ENCODE results near the gene BACE1-AS. TPM values are rescaled to one million over a fixed set of nuclear protein-coding genes. Genes with fewer than 3 reads are reported as not detected.
"Not testable (repeated sequence)": the region's sequence is repeated elsewhere in the genome, so short reads cannot be mapped to it uniquely, and the experiment has no call there.

BACE1-AS gene
- total RNA-seq, 1 donor from 2014 or later, result 10.3 TPM

DNA sequence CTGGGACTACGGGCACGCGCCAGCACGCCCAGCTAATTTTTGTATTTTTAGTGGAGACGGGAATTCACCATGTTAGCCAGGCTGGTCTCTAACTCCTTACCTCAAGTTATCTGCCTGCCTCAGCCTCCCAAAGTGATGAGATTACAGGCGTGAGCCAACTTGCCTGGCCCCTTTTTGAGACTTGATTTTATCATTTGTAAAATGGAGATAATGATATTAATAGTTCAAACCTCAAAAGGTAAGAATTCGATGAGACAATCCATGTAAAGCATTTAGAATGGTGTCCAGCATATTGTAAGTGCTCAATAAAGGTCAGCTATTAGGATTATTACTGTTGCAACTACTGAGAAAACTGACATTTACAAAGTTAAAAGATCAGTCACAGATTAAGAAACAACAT lies 27.6 kb downstream of the BACE1-AS start:
- no peak overlapping the region for H3K9ac ChIP-seq
- H3K4me2 ChIP-seq, result no peak overlapping the region
- Mint-ChIP-seq H3K36me3 (peaks cover 1% of the 10 kb centered on the region), H3K9me3 (no peaks in the 10 kb centered on the region), H3K4me1 (peaks cover 17% of the 10 kb centered on the region), H3K4me3 (no peak overlapping the region), H3K27ac (no peak overlapping the region), H3K27me3 (ENCODE audit: insufficient read depth, low read depth) (peaks cover 2% of the 10 kb centered on the region)
- no peaks in the 10 kb centered on the region for H3F3A ChIP-seq (ENCODE audit: low read depth)
- H3K9me3 ChIP-seq (ENCODE audit: low read depth), result no peaks in the 10 kb centered on the region
- no peak for TF ChIP-seq EZH2 (IDR thresholded peaks at IDR 0.05)
- TF ChIP-seq EZH2phosphoT487 (IDR thresholded peaks at IDR 0.05), result no peak
- TF ChIP-seq, protein P1, sequence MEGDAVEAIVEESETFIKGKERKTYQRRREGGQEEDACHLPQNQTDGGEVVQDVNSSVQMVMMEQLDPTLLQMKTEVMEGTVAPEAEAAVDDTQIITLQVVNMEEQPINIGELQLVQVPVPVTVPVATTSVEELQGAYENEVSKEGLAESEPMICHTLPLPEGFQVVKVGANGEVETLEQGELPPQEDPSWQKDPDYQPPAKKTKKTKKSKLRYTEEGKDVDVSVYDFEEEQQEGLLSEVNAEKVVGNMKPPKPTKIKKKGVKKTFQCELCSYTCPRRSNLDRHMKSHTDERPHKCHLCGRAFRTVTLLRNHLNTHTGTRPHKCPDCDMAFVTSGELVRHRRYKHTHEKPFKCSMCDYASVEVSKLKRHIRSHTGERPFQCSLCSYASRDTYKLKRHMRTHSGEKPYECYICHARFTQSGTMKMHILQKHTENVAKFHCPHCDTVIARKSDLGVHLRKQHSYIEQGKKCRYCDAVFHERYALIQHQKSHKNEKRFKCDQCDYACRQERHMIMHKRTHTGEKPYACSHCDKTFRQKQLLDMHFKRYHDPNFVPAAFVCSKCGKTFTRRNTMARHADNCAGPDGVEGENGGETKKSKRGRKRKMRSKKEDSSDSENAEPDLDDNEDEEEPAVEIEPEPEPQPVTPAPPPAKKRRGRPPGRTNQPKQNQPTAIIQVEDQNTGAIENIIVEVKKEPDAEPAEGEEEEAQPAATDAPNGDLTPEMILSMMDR (IDR thresholded peaks at IDR 0.05), result no peak
- no peak for DNase-seq (ENCODE audit: low spot score)
- H3K36me3 ChIP-seq, result no peaks in the 10 kb centered on the region
- no peak overlapping the region for H3K4me3 ChIP-seq
- no peak overlapping the region for H3K27ac ChIP-seq
- H4K20me1 ChIP-seq (ENCODE audit: low read depth), result no peaks in the 10 kb centered on the region
- no peaks in the 10 kb centered on the region for H3K27me3 ChIP-seq
- H3K4me1 ChIP-seq, result peaks cover 18% of the 10 kb centered on the region
- H2AFZ ChIP-seq (replicated peaks), result no peak overlapping the region
- H3K79me2 ChIP-seq (ENCODE audit: low read depth), result no peaks in the 10 kb centered on the region

DNA sequence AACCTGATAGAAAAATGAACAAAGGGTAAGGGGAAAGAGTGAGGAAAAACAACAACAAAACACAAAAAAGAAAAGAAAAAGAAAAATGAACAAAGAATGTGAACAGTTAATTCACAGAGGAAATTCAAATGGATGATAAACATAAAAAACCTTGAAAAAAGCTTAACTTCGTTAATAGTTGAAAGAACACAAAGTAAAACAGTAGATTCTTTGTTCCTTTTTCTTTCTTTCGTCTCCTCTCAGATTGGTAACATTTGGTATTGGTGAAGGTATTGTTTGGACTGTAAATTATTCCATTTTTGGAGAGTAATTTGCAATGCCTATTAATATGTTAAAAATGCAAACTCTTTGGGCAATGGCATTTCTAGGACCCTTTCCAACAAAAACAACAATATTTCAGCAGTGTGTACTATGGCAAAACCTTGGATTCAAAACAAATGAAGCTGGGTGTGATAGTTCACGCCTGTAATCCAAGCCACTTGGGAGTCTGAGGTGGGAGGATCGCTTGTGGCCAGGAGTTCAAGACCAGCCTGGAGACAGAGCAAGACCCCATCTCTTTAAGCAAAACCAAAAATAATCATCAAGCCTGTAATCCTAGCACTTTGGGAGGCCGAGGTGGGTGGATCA lies 28.2 kb downstream of the BACE1-AS start:
- Histone ChIP-seq H3F3A (ENCODE audit: low read depth) (no peaks in the 10 kb centered on the region), H3K4me2 (no peak overlapping the region), H3K27me3 (no peaks in the 10 kb centered on the region), H2AFZ (replicated peaks) (no peak overlapping the region), H3K4me1 (peaks cover 18% of the 10 kb centered on the region), H3K27ac (no peak overlapping the region), H3K4me3 (no peak overlapping the region), H3K9me3 (ENCODE audit: low read depth) (no peaks in the 10 kb centered on the region), H4K20me1 (ENCODE audit: low read depth) (no peaks in the 10 kb centered on the region), H3K36me3 (no peaks in the 10 kb centered on the region), H3K79me2 (ENCODE audit: low read depth) (no peaks in the 10 kb centered on the region), H3K9ac (no peak overlapping the region)
- TF ChIP-seq EZH2phosphoT487 (IDR thresholded peaks at IDR 0.05), result no peak
- TF ChIP-seq, protein P1 (IDR thresholded peaks at IDR 0.05), result no peak
- no peak for TF ChIP-seq EZH2 (IDR thresholded peaks at IDR 0.05)
- no peak overlapping the region for H3K27ac Mint-ChIP-seq
- DNase-seq (ENCODE audit: low spot score), result no peak
- H3K27me3 Mint-ChIP-seq (ENCODE audit: insufficient read depth, low read depth), result peaks cover 2% of the 10 kb centered on the region
- peaks cover 16% of the 10 kb centered on the region for H3K4me1 Mint-ChIP-seq
- no peak overlapping the region for H3K4me3 Mint-ChIP-seq
- no peaks in the 10 kb centered on the region for H3K9me3 Mint-ChIP-seq
- H3K36me3 Mint-ChIP-seq, result peaks cover 1% of the 10 kb centered on the region

DNA sequence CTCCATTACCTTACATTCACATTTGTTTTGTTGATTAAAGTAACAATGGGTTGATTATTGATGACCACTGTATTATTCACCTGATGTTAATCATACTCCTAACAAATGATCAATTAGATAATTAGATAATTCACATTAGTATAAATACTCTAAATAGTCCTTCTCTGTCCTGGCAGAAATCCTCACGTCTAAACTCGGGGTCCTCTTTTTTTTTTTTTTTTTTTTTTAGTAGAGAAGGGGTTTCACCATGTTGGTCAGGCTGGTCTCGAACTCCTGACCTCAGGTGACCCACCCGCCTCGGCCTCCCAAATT lies 36.1 kb downstream of the BACE1-AS start:
- not testable (repeated sequence) for H3K9ac ChIP-seq; H3F3A ChIP-seq (ENCODE audit: low read depth); H3K4me3 Mint-ChIP-seq; H3K4me1 Mint-ChIP-seq; H3K4me1 ChIP-seq; H3K27ac Mint-ChIP-seq; H3K36me3 Mint-ChIP-seq; H3K9me3 Mint-ChIP-seq; H2AFZ ChIP-seq (replicated peaks); H3K27ac ChIP-seq; H3K9me3 ChIP-seq (ENCODE audit: low read depth); H3K27me3 ChIP-seq; H3K27me3 Mint-ChIP-seq (ENCODE audit: insufficient read depth, low read depth); H3K36me3 ChIP-seq; DNase-seq (ENCODE audit: low spot score); H3K79me2 ChIP-seq (ENCODE audit: low read depth)
- Histone ChIP-seq H3K4me2 (peak overlapping the region; percentile 92), H4K20me1 (ENCODE audit: low read depth) (peaks cover 14% of the 10 kb centered on the region), H3K4me3 (peak overlapping the region; percentile 92)

DNA sequence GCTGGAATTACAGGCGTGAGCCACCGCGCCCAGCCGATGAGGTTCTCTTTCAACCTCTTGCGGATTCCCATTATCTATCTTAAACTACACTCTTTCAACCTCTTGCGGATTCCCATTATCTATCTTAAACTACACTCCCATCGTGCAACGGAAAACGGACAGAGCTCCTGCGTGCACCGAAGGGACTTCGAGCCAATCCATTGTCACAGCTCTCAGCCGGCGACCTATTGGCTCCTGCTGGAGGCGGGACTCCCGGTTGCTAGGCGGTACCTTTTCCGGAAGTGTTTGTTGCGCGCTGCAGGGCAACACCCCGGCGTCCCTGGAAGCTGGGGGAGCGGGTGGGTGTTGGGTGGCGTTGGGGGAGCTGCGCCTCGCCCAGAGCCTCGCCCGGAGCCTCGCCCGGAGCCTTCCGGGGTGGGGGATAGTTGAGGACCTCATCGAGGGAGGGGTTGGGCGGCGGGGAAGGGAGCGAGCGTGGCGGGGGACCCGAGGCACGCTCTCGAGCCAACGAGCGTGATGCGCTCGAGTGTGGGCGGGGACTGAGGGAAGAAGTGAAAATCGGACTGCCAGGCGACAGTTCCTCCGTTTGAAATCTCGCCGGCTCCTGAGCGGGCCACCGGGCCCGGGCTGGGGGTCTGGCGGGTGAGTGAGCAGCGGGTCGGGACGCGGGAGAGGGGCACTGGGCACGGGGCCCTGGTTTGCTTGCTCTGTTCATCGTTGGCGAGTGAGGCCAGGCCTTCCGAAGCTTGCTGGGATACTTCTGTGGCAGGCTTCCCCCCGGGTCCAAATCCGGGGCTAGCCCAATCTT lies 36.6 kb downstream of the BACE1-AS start, which contains the start of gene CEP164:
TSS of gene CEP164 (plus strand) at position 288 of the 808 bp plus-strand sequence. CDS start 10,733 bp downstream, outside the sequence.
- DNase-seq (ENCODE audit: low spot score), result peak; percentile 97
- Histone ChIP-seq H3K4me3 (peak within 1 kb of the TSS; percentile 92), H3K4me1 (no peaks in the 10 kb centered on the region), H4K20me1 (ENCODE audit: low read depth) (peaks cover 14% of the 10 kb centered on the region), H3K79me2 (ENCODE audit: low read depth) (peaks cover 10% of the 10 kb centered on the region), H3F3A (ENCODE audit: low read depth) (peaks cover 8% of the 10 kb centered on the region), H3K27ac (no peak within 1 kb of the TSS), H3K9me3 (ENCODE audit: low read depth) (no peaks in the 10 kb centered on the region), H3K4me2 (peak within 1 kb of the TSS; percentile 92), H3K27me3 (no peaks in the 10 kb centered on the region), H2AFZ (replicated peaks) (peak within 1 kb of the TSS; percentile 96), H3K9ac (peak within 1 kb of the TSS; percentile 40), H3K36me3 (no peaks in the 10 kb centered on the region)
- TF ChIP-seq EZH2 (IDR thresholded peaks at IDR 0.05) (no peak), EZH2phosphoT487 (IDR thresholded peaks at IDR 0.05) (no peak)
- TF ChIP-seq, protein P1 (IDR thresholded peaks at IDR 0.05), result no peak
- H3K27ac Mint-ChIP-seq, result no peak within 1 kb of the TSS
- H3K36me3 Mint-ChIP-seq, result peaks cover 1% of the 10 kb centered on the region
- H3K4me3 Mint-ChIP-seq, result no peak within 1 kb of the TSS
- no peaks in the 10 kb centered on the region for H3K27me3 Mint-ChIP-seq (ENCODE audit: insufficient read depth, low read depth)
- no peaks in the 10 kb centered on the region for H3K9me3 Mint-ChIP-seq
- H3K4me1 Mint-ChIP-seq, result peaks cover 3% of the 10 kb centered on the region

Data from neural progenitor cell (in vitro differentiated cells).